HL-60 (cell line): Measurements from ENCODE around the gene ZNF320.

Source experiments
- GABPA ChIP-seq: IDR thresholded peaks from 2 replicates; pipeline ENCODE4 v1.6.1; 2012; ENCODE audit warnings: low read depth
- POLR2AphosphoS5 ChIP-seq: IDR thresholded peaks from 2 replicates; pipeline ENCODE4 v1.6.1; 2012; ENCODE audit warnings: low read depth
- TF ChIP-seq, protein P1 (sequence below): IDR thresholded peaks from one replicate; pipeline ENCODE4 v1.5.1; 2011; ENCODE audit warnings: low read length, control low read depth, inconsistent platforms; ENCODE audit not compliant: insufficient read depth
- TF ChIP-seq, protein P2 (sequence below): IDR thresholded peaks from 2 replicates; pipeline ENCODE4 v1.6.1; 2012; ENCODE audit warnings: low read depth; ENCODE audit not compliant: insufficient replicate concordance

DNA sequence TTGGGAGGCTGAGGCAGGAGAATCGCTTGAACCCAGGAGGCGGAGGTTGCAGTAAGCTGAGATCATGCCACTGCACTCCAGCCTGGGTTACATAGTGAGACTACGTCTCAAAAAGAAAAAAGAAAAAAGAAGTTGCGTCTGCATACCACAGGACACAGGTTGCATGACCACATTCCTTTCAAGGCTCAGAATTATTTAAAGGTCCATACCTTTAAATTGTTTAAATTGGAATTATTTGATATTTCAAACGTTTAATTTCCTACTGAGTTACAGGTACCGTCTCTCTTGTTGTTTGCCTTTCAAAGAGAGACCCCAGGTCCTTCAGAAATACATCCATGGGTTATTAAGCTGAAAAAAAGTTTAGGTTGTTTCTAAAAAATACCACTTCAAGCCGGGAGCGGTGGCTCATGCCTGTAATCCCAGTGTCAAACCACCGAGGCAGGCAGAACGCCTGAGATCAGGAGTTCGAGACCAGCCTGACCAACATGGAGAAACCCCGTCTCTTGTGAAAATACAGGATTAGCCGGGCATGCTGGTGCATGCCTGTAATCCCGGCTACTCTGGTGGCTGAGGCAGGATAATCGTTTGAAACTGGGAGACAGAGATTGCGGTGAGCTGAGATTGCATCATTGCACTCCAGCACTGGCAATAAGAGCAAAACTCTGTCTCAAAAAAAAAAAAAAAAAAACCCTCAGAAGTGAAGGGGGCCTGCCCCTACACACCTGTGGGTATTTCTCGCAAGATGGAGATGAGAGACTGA lies 46.6 kb upstream of the ZNF320 start:
- TF ChIP-seq, protein P1, sequence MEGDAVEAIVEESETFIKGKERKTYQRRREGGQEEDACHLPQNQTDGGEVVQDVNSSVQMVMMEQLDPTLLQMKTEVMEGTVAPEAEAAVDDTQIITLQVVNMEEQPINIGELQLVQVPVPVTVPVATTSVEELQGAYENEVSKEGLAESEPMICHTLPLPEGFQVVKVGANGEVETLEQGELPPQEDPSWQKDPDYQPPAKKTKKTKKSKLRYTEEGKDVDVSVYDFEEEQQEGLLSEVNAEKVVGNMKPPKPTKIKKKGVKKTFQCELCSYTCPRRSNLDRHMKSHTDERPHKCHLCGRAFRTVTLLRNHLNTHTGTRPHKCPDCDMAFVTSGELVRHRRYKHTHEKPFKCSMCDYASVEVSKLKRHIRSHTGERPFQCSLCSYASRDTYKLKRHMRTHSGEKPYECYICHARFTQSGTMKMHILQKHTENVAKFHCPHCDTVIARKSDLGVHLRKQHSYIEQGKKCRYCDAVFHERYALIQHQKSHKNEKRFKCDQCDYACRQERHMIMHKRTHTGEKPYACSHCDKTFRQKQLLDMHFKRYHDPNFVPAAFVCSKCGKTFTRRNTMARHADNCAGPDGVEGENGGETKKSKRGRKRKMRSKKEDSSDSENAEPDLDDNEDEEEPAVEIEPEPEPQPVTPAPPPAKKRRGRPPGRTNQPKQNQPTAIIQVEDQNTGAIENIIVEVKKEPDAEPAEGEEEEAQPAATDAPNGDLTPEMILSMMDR: no peak
- TF ChIP-seq POLR2AphosphoS5 (no peak), GABPA (no peak)
- TF ChIP-seq, protein P2, sequence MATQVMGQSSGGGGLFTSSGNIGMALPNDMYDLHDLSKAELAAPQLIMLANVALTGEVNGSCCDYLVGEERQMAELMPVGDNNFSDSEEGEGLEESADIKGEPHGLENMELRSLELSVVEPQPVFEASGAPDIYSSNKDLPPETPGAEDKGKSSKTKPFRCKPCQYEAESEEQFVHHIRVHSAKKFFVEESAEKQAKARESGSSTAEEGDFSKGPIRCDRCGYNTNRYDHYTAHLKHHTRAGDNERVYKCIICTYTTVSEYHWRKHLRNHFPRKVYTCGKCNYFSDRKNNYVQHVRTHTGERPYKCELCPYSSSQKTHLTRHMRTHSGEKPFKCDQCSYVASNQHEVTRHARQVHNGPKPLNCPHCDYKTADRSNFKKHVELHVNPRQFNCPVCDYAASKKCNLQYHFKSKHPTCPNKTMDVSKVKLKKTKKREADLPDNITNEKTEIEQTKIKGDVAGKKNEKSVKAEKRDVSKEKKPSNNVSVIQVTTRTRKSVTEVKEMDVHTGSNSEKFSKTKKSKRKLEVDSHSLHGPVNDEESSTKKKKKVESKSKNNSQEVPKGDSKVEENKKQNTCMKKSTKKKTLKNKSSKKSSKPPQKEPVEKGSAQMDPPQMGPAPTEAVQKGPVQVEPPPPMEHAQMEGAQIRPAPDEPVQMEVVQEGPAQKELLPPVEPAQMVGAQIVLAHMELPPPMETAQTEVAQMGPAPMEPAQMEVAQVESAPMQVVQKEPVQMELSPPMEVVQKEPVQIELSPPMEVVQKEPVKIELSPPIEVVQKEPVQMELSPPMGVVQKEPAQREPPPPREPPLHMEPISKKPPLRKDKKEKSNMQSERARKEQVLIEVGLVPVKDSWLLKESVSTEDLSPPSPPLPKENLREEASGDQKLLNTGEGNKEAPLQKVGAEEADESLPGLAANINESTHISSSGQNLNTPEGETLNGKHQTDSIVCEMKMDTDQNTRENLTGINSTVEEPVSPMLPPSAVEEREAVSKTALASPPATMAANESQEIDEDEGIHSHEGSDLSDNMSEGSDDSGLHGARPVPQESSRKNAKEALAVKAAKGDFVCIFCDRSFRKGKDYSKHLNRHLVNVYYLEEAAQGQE: no peak
